ENCODE measurements around the gene SH3BP2. TPM values are rescaled to one million over a fixed set of nuclear protein-coding genes. Genes with fewer than 3 reads are reported as not detected.

The SH3BP2 gene
- total and polyA plus RNA-seq, 2 donors, result 18.8 to 26.0 TPM

GRCh38 chr4:2809610-2810180, 16.8 kb downstream of the SH3BP2 start:
- 78% methylated on average over 10 of the region's 10 CpGs for WGBS
- Histone ChIP-seq H3K27ac (ENCODE audit: low read depth) (no peak overlapping the region), H3K4me1 (ENCODE audit: insufficient read depth) (peaks cover 8% of the 10 kb centered on the region), H3K36me3 (ENCODE audit: insufficient read depth) (no peaks in the 10 kb centered on the region), H3K4me3 (ENCODE audit: low read depth, low read length) (no peak overlapping the region)
- DNase-seq (ENCODE audit: extremely low spot score), result no peak

GRCh38 chr4:2810388-2810787, 17.5 kb downstream of the SH3BP2 start:
- H3K4me1 ChIP-seq (ENCODE audit: insufficient read depth), result peaks cover 5% of the 10 kb centered on the region
- H3K4me3 ChIP-seq (ENCODE audit: low read depth, low read length), result no peak overlapping the region
- 82% methylated on average over 10 of the region's 10 CpGs for WGBS
- H3K36me3 ChIP-seq (ENCODE audit: insufficient read depth), result no peaks in the 10 kb centered on the region
- H3K27ac ChIP-seq (ENCODE audit: low read depth), result no peak overlapping the region
- no peak for DNase-seq (ENCODE audit: extremely low spot score)

GRCh38 chr4:2811830-2812611, 19.1 kb downstream of the SH3BP2 start:
- no peak for DNase-seq (ENCODE audit: extremely low spot score)
- Histone ChIP-seq H3K36me3 (ENCODE audit: insufficient read depth) (no peaks in the 10 kb centered on the region), H3K27ac (ENCODE audit: low read depth) (peak overlapping the region; percentile 46), H3K4me3 (ENCODE audit: low read depth, low read length) (peak overlapping the region; percentile 25), H3K4me1 (ENCODE audit: insufficient read depth) (peaks cover 1% of the 10 kb centered on the region)
- WGBS, result 57% methylated on average over 21 of the region's 21 CpGs

DNA sequence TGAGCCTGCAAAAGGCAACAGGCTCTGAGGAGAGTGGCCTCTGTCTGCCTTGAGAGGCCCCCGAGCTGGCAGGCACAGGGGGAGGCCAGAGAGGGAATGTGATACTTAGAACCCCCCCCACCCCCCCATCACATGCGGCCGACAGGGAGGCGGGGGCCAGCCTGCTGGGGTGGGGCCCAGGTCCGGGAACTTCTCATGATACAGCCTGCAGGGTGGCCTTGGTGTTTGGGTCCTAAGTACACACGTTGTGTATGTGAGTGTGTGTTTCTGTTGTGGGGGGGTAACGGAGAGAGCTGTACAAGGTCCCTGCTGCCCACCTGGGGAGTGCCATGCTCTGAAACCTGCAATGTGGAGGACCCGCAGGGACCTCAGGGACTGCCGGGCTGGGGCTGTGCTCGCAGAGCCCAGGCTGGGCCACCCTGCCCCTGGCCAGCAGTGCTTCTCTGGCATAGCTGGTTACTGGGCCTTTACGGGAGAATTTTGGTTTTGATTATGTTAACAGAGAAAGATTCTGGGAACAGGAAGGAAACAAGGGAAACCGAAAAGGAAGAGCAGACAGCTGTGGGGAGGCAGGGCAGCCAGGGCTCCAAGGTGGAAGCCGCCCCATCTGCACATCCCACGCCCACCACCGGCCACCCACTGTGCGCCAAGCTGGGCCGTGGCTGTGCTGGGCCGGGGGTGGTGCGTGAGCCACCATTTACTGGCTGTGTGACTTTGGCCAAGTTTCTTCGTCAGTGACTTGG, 19.9 kb downstream of the SH3BP2 start:
- Histone ChIP-seq H3K4me3 (ENCODE audit: low read depth, low read length) (peak overlapping the region; percentile 25), H3K4me1 (ENCODE audit: insufficient read depth) (peaks cover 3% of the 10 kb centered on the region), H3K36me3 (ENCODE audit: insufficient read depth) (no peaks in the 10 kb centered on the region), H3K27ac (ENCODE audit: low read depth) (peak overlapping the region; percentile 46)
- 44% methylated on average over 20 of the region's 20 CpGs for WGBS
- DNase-seq (ENCODE audit: extremely low spot score), result no peak

DNA sequence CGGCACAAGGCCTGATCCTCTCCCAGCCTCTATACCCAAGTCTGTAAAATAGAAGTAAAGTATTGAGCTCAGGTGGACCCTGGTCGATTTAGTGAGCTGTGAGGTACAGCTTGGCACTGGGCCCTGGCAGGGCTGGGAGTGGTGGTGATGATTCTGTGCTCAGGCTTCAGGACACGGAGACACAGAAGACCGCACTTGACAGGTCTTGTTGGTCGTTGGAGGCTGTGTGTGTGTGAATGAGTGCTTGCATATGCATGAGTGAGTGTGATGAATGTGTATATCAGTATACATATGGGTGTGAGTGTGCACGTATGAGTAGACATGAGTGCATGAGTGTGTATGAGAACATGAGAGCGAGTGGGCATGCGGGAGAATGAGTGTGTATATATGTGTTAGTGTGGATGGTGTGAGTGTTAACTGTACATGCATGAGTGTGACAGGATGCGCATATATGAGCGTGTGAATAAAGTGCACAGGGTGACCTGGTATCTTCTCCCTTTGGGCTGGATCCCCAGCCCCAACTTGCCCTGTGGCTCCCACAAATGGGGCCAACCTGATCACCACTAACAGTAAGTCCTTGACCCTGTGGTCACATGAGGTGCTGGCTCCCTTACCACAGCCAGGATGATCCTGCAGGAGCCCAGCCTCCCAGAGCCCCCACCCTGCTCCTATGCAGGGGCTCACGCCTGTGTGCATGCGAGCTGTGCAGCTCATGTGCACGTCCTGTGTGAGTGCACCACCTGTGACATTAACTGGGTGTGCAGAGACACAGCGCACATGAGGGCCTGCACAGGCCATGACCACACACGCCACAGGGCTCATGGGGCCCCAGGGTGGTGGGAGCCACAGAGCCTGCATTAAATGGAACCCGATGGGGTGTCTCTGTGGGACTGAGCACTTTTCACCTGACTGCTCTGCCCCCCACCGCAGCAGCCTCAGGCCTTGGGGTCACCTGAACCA, 20.8 kb downstream of the SH3BP2 start:
- Histone ChIP-seq H3K4me1 (ENCODE audit: insufficient read depth) (peaks cover 4% of the 10 kb centered on the region), H3K27ac (ENCODE audit: low read depth) (no peak overlapping the region), H3K36me3 (ENCODE audit: insufficient read depth) (no peaks in the 10 kb centered on the region), H3K4me3 (ENCODE audit: low read depth, low read length) (peak overlapping the region; percentile 25)
- WGBS, result 88% methylated on average over 17 of the region's 17 CpGs
- DNase-seq (ENCODE audit: extremely low spot score), result no peak

DNA sequence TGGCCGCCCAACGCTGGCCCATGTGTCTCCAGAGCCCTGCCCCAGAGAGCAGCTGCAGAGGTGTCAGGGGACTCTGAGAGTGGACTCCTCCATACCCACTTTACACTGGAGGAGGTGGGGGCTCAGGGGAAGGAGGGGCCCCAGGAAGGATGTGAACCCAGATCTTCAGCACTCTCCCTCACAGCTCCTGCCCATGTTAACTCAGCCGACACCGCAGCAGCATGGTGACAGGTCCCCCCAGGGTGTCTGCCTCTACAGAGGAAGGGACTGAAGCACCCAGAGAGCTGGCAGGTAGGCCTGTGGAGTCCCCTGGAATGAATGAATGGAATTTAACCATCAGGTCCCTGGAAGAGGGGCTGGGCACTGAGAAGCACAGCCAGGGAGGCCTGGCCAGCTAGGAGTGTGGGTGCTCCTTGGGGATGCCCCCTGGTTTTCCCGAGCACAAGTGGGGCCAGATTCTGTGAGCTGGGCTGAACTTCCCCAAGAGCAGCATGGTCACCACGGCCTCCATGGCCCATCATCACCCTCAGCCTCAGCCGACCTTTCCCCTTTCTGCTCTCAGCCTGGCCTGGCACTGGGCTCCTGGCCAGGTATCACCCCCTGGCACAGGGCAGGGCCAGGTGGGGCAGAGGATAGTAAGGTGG, 21.9 kb downstream of the SH3BP2 start:
- no peak overlapping the region for H3K27ac ChIP-seq (ENCODE audit: low read depth)
- WGBS, result 87% methylated on average over 7 of the region's 7 CpGs
- H3K36me3 ChIP-seq (ENCODE audit: insufficient read depth), result no peaks in the 10 kb centered on the region
- H3K4me3 ChIP-seq (ENCODE audit: low read depth, low read length), result no peak overlapping the region
- H3K4me1 ChIP-seq (ENCODE audit: insufficient read depth), result peaks cover 4% of the 10 kb centered on the region
- DNase-seq (ENCODE audit: extremely low spot score), result no peak

GRCh38 chr4:2816401-2816954, 23.6 kb downstream of the SH3BP2 start:
- Histone ChIP-seq H3K4me1 (ENCODE audit: insufficient read depth) (peaks cover 4% of the 10 kb centered on the region), H3K27ac (ENCODE audit: low read depth) (no peak overlapping the region), H3K36me3 (ENCODE audit: insufficient read depth) (no peaks in the 10 kb centered on the region), H3K4me3 (ENCODE audit: low read depth, low read length) (no peak overlapping the region)
- WGBS, result 93% methylated on average over 1 of the region's 1 CpG
- no peak for DNase-seq (ENCODE audit: extremely low spot score)

DNA sequence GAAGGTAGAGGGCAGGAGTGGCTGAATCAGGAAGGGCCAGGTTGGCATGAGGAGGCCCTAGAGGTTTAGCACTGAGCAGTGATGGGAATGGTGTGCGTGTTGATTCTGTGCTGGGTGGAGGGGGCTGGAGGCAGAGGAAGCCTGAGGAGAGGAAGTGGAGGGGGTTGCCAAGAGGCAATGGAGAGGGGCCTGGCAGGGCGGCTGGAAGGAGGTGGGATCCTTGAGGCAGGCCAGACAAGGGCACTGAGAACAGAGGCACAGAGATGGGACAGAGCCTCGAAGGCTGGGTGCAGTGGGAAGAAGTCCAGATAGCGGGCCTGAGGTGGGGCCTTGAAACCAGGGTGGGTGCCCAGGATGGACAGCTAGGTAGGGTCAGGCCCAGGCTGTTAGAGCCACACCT, 24.3 kb downstream of the SH3BP2 start:
- no peak for DNase-seq (ENCODE audit: extremely low spot score)
- H3K4me3 ChIP-seq (ENCODE audit: low read depth, low read length), result no peak overlapping the region
- no peak overlapping the region for H3K27ac ChIP-seq (ENCODE audit: low read depth)
- no peaks in the 10 kb centered on the region for H3K36me3 ChIP-seq (ENCODE audit: insufficient read depth)
- WGBS, result 96% methylated on average over 4 of the region's 4 CpGs
- H3K4me1 ChIP-seq (ENCODE audit: insufficient read depth), result peaks cover 4% of the 10 kb centered on the region

GRCh38 chr4:2817701-2818350, 24.9 kb downstream of the SH3BP2 start:
- 10% methylated on average over 65 of the region's 65 CpGs for WGBS
- no peak overlapping the region for H3K27ac ChIP-seq (ENCODE audit: low read depth)
- no peak for DNase-seq (ENCODE audit: extremely low spot score)
- H3K36me3 ChIP-seq (ENCODE audit: insufficient read depth), result no peaks in the 10 kb centered on the region
- peaks cover 4% of the 10 kb centered on the region for H3K4me1 ChIP-seq (ENCODE audit: insufficient read depth)
- peak overlapping the region; percentile 57 for H3K4me3 ChIP-seq (ENCODE audit: low read depth, low read length)

DNA sequence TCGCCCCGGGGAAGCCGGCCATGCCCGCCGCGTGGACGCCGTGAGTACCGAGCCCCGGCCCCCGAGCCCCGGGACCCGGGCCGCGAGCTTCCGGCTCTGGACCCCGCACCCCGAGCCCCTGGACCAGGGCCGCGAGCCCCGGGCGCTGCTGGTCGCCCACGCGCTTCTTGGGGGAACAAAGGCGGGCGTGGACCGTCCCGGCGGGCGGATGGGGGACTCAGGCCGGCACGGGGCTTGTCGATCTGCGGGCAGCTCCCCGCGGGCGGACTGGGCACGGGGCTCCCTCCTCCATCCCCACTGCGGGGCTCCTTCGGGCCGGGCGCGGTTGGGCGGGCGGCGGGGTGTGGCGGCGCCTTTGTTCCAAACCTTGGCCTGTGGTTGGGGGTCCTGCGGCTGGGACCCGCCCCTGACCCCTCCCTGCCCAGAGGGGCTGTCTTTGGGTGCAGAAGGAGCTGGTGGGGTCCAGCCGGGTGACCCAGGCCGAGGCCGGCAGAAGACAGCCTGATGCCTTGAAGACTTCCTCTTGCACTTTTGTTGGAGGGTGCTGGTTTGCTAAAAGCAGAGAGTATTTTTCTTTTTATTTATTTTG, 25.6 kb downstream of the SH3BP2 start:
- Histone ChIP-seq H3K4me1 (ENCODE audit: insufficient read depth) (peaks cover 4% of the 10 kb centered on the region), H3K27ac (ENCODE audit: low read depth) (no peak overlapping the region), H3K4me3 (ENCODE audit: low read depth, low read length) (peak overlapping the region; percentile 57), H3K36me3 (ENCODE audit: insufficient read depth) (no peaks in the 10 kb centered on the region)
- DNase-seq (ENCODE audit: extremely low spot score), result no peak
- 3% methylated on average over 54 of the region's 54 CpGs for WGBS

DNA sequence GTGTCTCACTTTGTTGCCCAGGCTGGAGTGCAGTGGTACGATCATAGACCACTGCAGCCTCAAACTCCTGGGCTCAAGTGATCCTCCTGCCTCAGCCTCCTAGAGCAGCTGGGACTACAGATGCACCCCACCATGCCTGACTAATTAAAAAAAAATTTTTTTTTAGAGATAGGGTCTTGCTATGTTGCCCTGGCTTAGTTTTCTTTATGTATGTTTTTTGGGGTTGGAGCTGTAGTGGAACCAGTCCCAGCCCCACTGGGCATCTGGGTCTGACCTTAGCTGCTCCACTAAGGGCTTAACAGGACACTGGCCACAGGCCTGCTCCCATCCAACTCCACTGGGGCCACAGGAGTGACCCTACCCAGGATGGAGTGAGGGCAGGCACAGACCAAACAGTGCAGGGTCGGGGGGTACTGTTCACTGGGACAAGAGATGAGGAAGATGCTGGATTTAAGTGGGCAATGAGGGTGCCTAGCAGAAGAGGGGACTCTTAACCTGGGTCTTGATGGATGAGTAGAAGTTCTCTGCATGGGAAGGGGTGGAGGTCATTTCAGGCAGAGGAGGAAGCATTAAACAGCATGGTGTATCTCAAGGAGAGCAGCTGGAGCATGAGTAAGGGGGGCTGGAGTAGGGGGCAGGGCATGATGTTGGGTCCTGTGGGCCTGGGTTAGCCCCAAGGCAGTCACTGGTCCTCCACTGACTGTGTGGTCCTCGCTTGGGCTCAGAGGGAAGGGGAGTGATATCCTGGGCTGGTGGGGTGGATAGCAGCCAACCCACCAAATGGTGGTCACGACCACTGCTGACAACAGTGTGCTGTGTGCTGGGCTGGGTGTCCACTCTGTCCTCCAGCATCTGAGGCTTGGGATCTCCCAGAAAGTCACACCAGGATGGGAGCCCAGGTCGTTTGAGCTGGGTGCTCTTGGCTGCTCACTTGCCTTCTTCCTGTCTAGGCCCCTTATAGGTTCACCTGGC, 26.6 kb downstream of the SH3BP2 start:
- Histone ChIP-seq H3K4me1 (ENCODE audit: insufficient read depth) (peaks cover 4% of the 10 kb centered on the region), H3K4me3 (ENCODE audit: low read depth, low read length) (no peak overlapping the region), H3K36me3 (ENCODE audit: insufficient read depth) (peaks cover 2% of the 10 kb centered on the region), H3K27ac (ENCODE audit: low read depth) (no peak overlapping the region)
- no peak for DNase-seq (ENCODE audit: extremely low spot score)
- 87% methylated on average over 5 of the region's 5 CpGs for WGBS
